ENCODE measurements around the gene PON3. TPM values are rescaled to one million over a fixed set of nuclear protein-coding genes. Genes with fewer than 3 reads are reported as not detected.

The PON3 gene
- total RNA-seq, 1 experiment from 2014 or later: not detected

DNA sequence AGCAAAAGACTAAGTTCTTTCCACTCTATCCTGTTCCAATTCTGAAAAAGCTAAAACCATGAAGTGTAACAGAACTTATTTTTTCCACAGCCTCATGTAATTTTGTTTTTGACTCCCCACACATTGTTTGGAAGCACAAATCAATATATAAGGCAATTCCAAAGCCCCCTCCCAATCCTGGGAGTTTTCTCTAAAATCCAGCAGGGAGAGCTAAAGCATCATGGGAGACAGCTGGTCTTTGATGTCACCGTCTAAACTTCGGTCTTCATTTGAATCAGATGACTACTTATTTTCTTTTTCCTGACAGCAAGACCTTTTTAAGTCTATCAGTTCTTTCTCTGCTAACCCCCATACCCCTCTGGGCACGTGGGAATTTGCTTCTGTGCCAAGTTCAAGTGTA lies 38.6 kb downstream of the PON3 start:
- Histone ChIP-seq H2BK120ac (ENCODE audit: low read depth, low read length, poor library complexity, severe bottlenecking) (no peak overlapping the region), H2BK5ac (ENCODE audit: insufficient read length, low read length) (no peak overlapping the region), H4K20me1 (ENCODE audit: control insufficient read depth, insufficient read depth, insufficient read length) (no peaks in the 10 kb centered on the region), H2AFZ (ENCODE audit: low read length) (no peak overlapping the region), H3T11ph (ENCODE audit: low read length) (no peak overlapping the region), H2BK20ac (ENCODE audit: low read depth, low read length, poor library complexity, severe bottlenecking) (no peak overlapping the region), H3K4me1 (ENCODE audit: insufficient read depth, low read length) (no peaks in the 10 kb centered on the region), H3K27me3 (ENCODE audit: insufficient read depth, low read length) (no peaks in the 10 kb centered on the region), H4K8ac (replicated peaks; ENCODE audit: insufficient read length, low read depth, low read length) (no peak overlapping the region), H3K14ac (ENCODE audit: insufficient read depth, low read length) (no peak overlapping the region), H3K9me3 (ENCODE audit: control insufficient read depth, low read depth, low read length) (no peaks in the 10 kb centered on the region), H4K91ac (ENCODE audit: insufficient read length, low read depth, low read length) (no peak overlapping the region), H3K9ac (ENCODE audit: extremely low read depth, insufficient read length, low read length) (no peak overlapping the region), H3K56ac (ENCODE audit: insufficient read length, low read depth, low read length) (no peak overlapping the region), H4K5ac (ENCODE audit: insufficient read length, low read depth, low read length) (no peak overlapping the region), H3K18ac (ENCODE audit: insufficient read length, low read depth, low read length) (no peak overlapping the region), H3K79me2 (ENCODE audit: insufficient read depth, low read length) (no peaks in the 10 kb centered on the region), H3K23me2 (ENCODE audit: insufficient read length, low read depth, low read length, poor library complexity, severe bottlenecking) (no peaks in the 10 kb centered on the region), H2BK15ac (ENCODE audit: low read depth, low read length) (no peak overlapping the region), H3K4ac (ENCODE audit: low read depth, low read length) (no peak overlapping the region), H3K27ac (ENCODE audit: insufficient read length, low read depth, low read length) (no peak overlapping the region), H3K4me2 (ENCODE audit: insufficient read depth, insufficient read length, low read length) (no peak overlapping the region), H3K79me1 (ENCODE audit: insufficient read depth, low read depth, low read length, poor library complexity, severe bottlenecking) (no peaks in the 10 kb centered on the region), H2BK12ac (ENCODE audit: insufficient read length, low read depth, low read length) (no peak overlapping the region), H3K23ac (ENCODE audit: insufficient read length, low read depth, low read length) (no peak overlapping the region), H2AK5ac (ENCODE audit: insufficient read length, low read length) (no peak overlapping the region)
- no peak overlapping the region for H3K27ac Mint-ChIP-seq
- no peaks in the 10 kb centered on the region for H3K27me3 Mint-ChIP-seq (ENCODE audit: low read depth)
- DNase-seq: no peak
- H3K9me3 Mint-ChIP-seq: peaks cover 4 to 8% of the 10 kb centered on the region in 2 experiments; a peak in 2 of 5 replicates
- no peak overlapping the region for H3K4me3 Mint-ChIP-seq
- H3K4me1 Mint-ChIP-seq: no peaks in the 10 kb centered on the region
- peaks cover 0 to 4% (median 0%) of the 10 kb centered on the region in 3 experiments; a peak in 1 of 7 replicates for H3K36me3 Mint-ChIP-seq (ENCODE audit: insufficient read depth in 1 of 3, low read depth in 3 of 3)
- no peak; the same call in 2 of the 3 replicates for TF ChIP-seq CTCF (conservative IDR thresholded peaks at IDR 0.05)
- no CpG with 5 or more reads among the region's 3 CpGs for WGBS (ENCODE audit: extremely low coverage, insufficient read length, low lambda C conversion rate)
